IMR-90 (cell line): Measurements from ENCODE around the gene TUBB6. TPM values are rescaled to one million over a fixed set of nuclear protein-coding genes. Genes with fewer than 3 reads are reported as not detected.

Experiments used
- ATAC-seq: fragments of 200-7000 bp; cut with Tn5 transposase; 2 replicates; pipeline ENCODE4 v1.9.1; 2020; ENCODE audit warnings: low read depth, mild to moderate bottlenecking, moderate library complexity
- BruUV-seq: library from RNA; stranded (reverse); fragments of 400-500 nt; replicated peaks from 2 replicates; lab custom pipeline; 2021; lab: Mats Ljungman, UMichigan
- CTCF ChIA-PET: fragments of 300-600 bp; formaldehyde crosslinking; extraction: SDS; loops from one replicate; lab custom pipeline; 2021; ENCODE audit warnings: antibody characterized with exemption; lab: Yijun Ruan, JAX
- POLR2A ChIA-PET: fragments of 300-600 bp; sonication (Branson Sonifier 250); formaldehyde crosslinking; loops from one replicate; lab custom pipeline; 2022; ENCODE audit warnings: antibody characterized with exemption; ENCODE audit not compliant: unreplicated experiment; lab: Charles Lee
- DNase-seq: peaks from one replicate; pipeline ENCODE4 v3.0.0; 2013
- H2AFZ ChIP-seq: replicated peaks from 2 replicates; pipeline ENCODE3; 2013; ENCODE audit warnings: low read length, mild to moderate bottlenecking; ENCODE audit not compliant: poor library complexity
- H2AK5ac ChIP-seq: 2 replicates; pipeline ENCODE4 v1.6.1; 2013; ENCODE audit warnings: low read depth, low read length, inconsistent platforms
- H2AK9ac ChIP-seq: replicated peaks from 2 replicates; pipeline ENCODE3; 2013; ENCODE audit warnings: mild to moderate bottlenecking, low read depth, low read length, moderate library complexity; ENCODE audit not compliant: poor library complexity
- H2BK120ac ChIP-seq: 2 replicates; pipeline ENCODE4 v1.6.1; 2013; ENCODE audit warnings: low read depth, low read length, inconsistent platforms
- H2BK15ac ChIP-seq: 3 replicates; pipeline ENCODE4 v1.6.1; 2013; ENCODE audit warnings: low read depth, low read length, inconsistent platforms
- H2BK20ac ChIP-seq: 2 replicates; pipeline ENCODE4 v1.6.1; 2013; ENCODE audit warnings: low read depth, mild to moderate bottlenecking, inconsistent platforms, low read length, moderate library complexity
- H2BK5ac ChIP-seq: 2 replicates; pipeline ENCODE4 v1.6.1; 2013; ENCODE audit warnings: mild to moderate bottlenecking, low read depth, low read length, inconsistent platforms; ENCODE audit not compliant: poor library complexity, severe bottlenecking
- H3K14ac ChIP-seq: replicated peaks from 2 replicates; pipeline ENCODE4 v1.6.1; 2013; ENCODE audit warnings: low read depth, low read length, inconsistent platforms
- H3K18ac ChIP-seq: 2 replicates; pipeline ENCODE4 v1.6.1; 2013; ENCODE audit warnings: low read depth, low read length, control low read depth
- H3K23ac ChIP-seq: 2 replicates; pipeline ENCODE4 v1.6.1; 2013; ENCODE audit warnings: low read depth, low read length, inconsistent platforms
- H3K27ac ChIP-seq: 2 replicates; pipeline ENCODE4 v1.5.1; 2013; ENCODE audit warnings: mild to moderate bottlenecking, control low read depth, low read length; ENCODE audit not compliant: insufficient read depth
- H3K27me3 ChIP-seq: 2 replicates; pipeline ENCODE4 v1.6.1; 2013; ENCODE audit warnings: low read length; ENCODE audit not compliant: control insufficient read depth, insufficient read depth
- H3K36me3 ChIP-seq: 2 replicates; pipeline ENCODE4 v1.6.1; 2013; ENCODE audit warnings: low read length, mixed read lengths; ENCODE audit not compliant: control insufficient read depth, insufficient read depth
- H3K4ac ChIP-seq: 2 replicates; pipeline ENCODE4 v1.6.1; 2013; ENCODE audit warnings: low read depth, low read length, inconsistent platforms
- H3K4me1 ChIP-seq: 2 replicates; pipeline ENCODE4 v1.6.1; 2013; ENCODE audit warnings: low read length, mixed read lengths; ENCODE audit not compliant: control insufficient read depth, insufficient read depth
- H3K4me2 ChIP-seq: 2 replicates; pipeline ENCODE4 v1.6.1; 2013; ENCODE audit warnings: low read depth, mild to moderate bottlenecking, control low read depth, low read length, moderate library complexity
- H3K4me3 ChIP-seq: 2 replicates; pipeline ENCODE4 v1.5.1; 2013; ENCODE audit warnings: low read depth, mild to moderate bottlenecking, control low read depth, low read length, moderate library complexity; ENCODE audit not compliant: insufficient read depth
- H3K56ac ChIP-seq: 2 replicates; pipeline ENCODE4 v1.6.1; 2013; ENCODE audit warnings: low read length, inconsistent platforms; ENCODE audit not compliant: insufficient read depth; ENCODE audit errors: extremely low read depth
- H3K79me1 ChIP-seq, 2 experiments: 2 replicates each; pipeline ENCODE4 v1.6.1; 2013; ENCODE audit warnings: low read length in 2 of 2, inconsistent platforms in 1 of 2, low read depth in 1 of 2
- H3K9ac ChIP-seq: 2 replicates; pipeline ENCODE4 v1.6.1; 2013; ENCODE audit warnings: low read depth, low read length, control low read depth
- H3K9me1 ChIP-seq: 2 replicates; pipeline ENCODE4 v1.6.1; 2013; ENCODE audit warnings: low read length, inconsistent platforms; ENCODE audit not compliant: insufficient read depth
- H3K9me3 ChIP-seq: 2 replicates; pipeline ENCODE4 v1.6.1; 2013; ENCODE audit warnings: low read length; ENCODE audit not compliant: control insufficient read depth, insufficient read depth
- H4K20me1 ChIP-seq: 2 replicates; pipeline ENCODE4 v1.6.1; 2013; ENCODE audit warnings: low read length, inconsistent platforms; ENCODE audit not compliant: insufficient read depth
- H4K5ac ChIP-seq: 2 replicates; pipeline ENCODE4 v1.6.1; 2013; ENCODE audit warnings: mild to moderate bottlenecking, low read depth, low read length, control low read depth
- H4K8ac ChIP-seq, 2 experiments: 2 replicates each; pipeline ENCODE4 v1.6.1; 2013; ENCODE audit warnings: low read depth in 2 of 2, low read length in 2 of 2, control low read depth in 1 of 2, inconsistent platforms in 1 of 2
- H4K91ac ChIP-seq: 2 replicates; pipeline ENCODE4 v1.6.1; 2013; ENCODE audit warnings: low read depth, low read length, inconsistent platforms; ENCODE audit not compliant: insufficient read depth
- CEBPB ChIP-seq: IDR thresholded peaks from 2 replicates; pipeline ENCODE4 v1.6.1; 2012; ENCODE audit warnings: low read depth, low read length, improper control_type of control experiment
- CHD1 ChIP-seq: IDR thresholded peaks from 2 replicates; pipeline ENCODE4 v1.6.1; 2012; ENCODE audit warnings: low read depth, low read length, improper control_type of control experiment
- MAFK ChIP-seq: IDR thresholded peaks from 2 replicates; pipeline ENCODE4 v1.6.1; 2012; ENCODE audit warnings: low read depth, low read length, improper control_type of control experiment
- MAZ ChIP-seq: IDR thresholded peaks from 2 replicates; pipeline ENCODE4 v1.6.1; 2012; ENCODE audit warnings: low read depth, mild to moderate bottlenecking, low read length, improper control_type of control experiment, moderate library complexity, borderline replicate concordance
- POLR2A ChIP-seq: IDR thresholded peaks from 2 replicates; pipeline ENCODE4 v1.6.1; 2012; ENCODE audit warnings: mild to moderate bottlenecking, low read depth, low read length
- RCOR1 ChIP-seq: IDR thresholded peaks from 2 replicates; pipeline ENCODE4 v1.6.1; 2012; ENCODE audit warnings: mild to moderate bottlenecking, low read length, improper control_type of control experiment; ENCODE audit not compliant: insufficient replicate concordance
- SMC3 ChIP-seq: fragments of 150-350 bp; IDR thresholded peaks from 2 replicates; pipeline ENCODE4 v1.6.1; 2016; ENCODE audit warnings: low read depth, mild to moderate bottlenecking, antibody characterized with exemption, low read length, moderate library complexity
- WGBS, 2 experiments: methylation state at CpG; one replicate each; pipeline versions ENCODE4 v1.1.5 to v1.1.7; 2013; ENCODE audit warnings: missing lambda C conversion rate in 2 of 2; ENCODE audit not compliant: insufficient read length in 1 of 2; ENCODE audit errors: extremely low coverage in 2 of 2; 5-methylcytosine and 5-hydroxymethylcytosine counted together
- dilution Hi-C: fragments of 300-500 bp; cut with HindIII; formaldehyde crosslinking; loops from one replicate; pipeline ENCODE4 v1.14.3; 2018; ENCODE audit warnings: low sequenced_read_pairs; ENCODE audit not compliant: unreplicated experiment
- in situ Hi-C: fragments of 300-500 bp; cut with MboI; formaldehyde crosslinking; loops from 3 replicates; pipeline ENCODE4 v1.14.3; 2019; ENCODE audit warnings: low sequenced_read_pairs, inconsistent platforms, mixed read lengths
- intact Hi-C: fragments of 100-400 bp; cut with micrococcal nuclease; formaldehyde crosslinking; loops from 2 replicates; pipeline ENCODE4 v1.10.0; 2022
- polyA plus RNA-seq, 3 experiments: library from polyadenylated mRNA; depleted of rRNA; stranded (reverse); fragments of >200 nt; gene quantifications; 2 replicates each; pipeline ENCODE4 v1.2.3, GENCODE V29; 2012; ENCODE audit warnings: low replicate concordance in 1 of 3
- total RNA-seq: library from RNA; depleted of rRNA; stranded (reverse); fragments of >200 nt; gene quantifications from 2 replicates; pipeline ENCODE4 v1.2.3, GENCODE V29; 2012
- TF ChIP-seq, protein P1 (sequence below): fragments of 150-350 bp; IDR thresholded peaks from 2 replicates; pipeline ENCODE4 v1.6.1; 2016; ENCODE audit warnings: low read depth, mild to moderate bottlenecking, low read length, moderate library complexity, borderline replicate concordance

The TUBB6 gene
- total and polyA plus RNA-seq, 2 of the 4 experiments (the other 2 are of a cell fraction) = 927 to 1,040 TPM

DNA sequence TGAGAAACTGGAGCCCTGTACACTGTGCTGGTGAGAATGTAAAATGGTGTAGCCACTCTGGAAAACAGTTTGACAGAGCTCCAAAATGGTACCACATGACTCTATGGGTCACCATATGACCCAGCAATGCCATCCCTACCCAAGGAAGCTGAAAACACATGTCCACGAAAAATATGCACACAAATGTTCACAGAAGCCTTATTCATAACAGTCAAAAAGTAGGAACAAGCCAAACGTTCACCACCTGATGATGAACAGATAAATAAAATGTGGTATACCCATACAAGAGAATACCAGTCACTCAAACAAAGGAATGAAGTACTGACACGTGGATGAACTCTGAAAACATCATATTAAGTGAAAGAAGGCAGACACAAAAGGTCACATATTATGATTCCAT lies 64.4 kb downstream of the TUBB6 start:
- DNase-seq (no peak), ATAC-seq (no peak)
- Histone ChIP-seq H3K23ac (no peak overlapping the region), H3K36me3 (peaks cover 8% of the 10 kb centered on the region), H2BK5ac (no peak overlapping the region), H3K27ac (no peak overlapping the region), H2AK9ac (no peak overlapping the region), H2BK15ac (no peak overlapping the region), H2BK120ac (no peak overlapping the region), H4K8ac (no peak overlapping the region), H3K9me3 (no peaks in the 10 kb centered on the region), H3K27me3 (no peaks in the 10 kb centered on the region), H3K4me3 (no peak overlapping the region), H3K4me2 (no peak overlapping the region), H3K4ac (no peak overlapping the region), H3K9me1 (peaks cover 18% of the 10 kb centered on the region), H2AFZ (no peak overlapping the region), H4K91ac (no peak overlapping the region), H2BK20ac (no peak overlapping the region), H3K18ac (no peak overlapping the region), H4K5ac (no peak overlapping the region), H3K4me1 (peaks cover 2% of the 10 kb centered on the region), H2AK5ac (no peak overlapping the region), H3K14ac (no peak overlapping the region), H4K20me1 (peaks cover 46% of the 10 kb centered on the region), H3K79me1 (peaks cover 25 to 71% of the 10 kb centered on the region in 2 experiments), H3K56ac (no peak overlapping the region; the same call in 1 of the 2 replicates), H3K9ac (no peak overlapping the region)
- TF ChIP-seq CHD1 = no peak
- TF ChIP-seq RCOR1 = no peak
- TF ChIP-seq, protein P1, sequence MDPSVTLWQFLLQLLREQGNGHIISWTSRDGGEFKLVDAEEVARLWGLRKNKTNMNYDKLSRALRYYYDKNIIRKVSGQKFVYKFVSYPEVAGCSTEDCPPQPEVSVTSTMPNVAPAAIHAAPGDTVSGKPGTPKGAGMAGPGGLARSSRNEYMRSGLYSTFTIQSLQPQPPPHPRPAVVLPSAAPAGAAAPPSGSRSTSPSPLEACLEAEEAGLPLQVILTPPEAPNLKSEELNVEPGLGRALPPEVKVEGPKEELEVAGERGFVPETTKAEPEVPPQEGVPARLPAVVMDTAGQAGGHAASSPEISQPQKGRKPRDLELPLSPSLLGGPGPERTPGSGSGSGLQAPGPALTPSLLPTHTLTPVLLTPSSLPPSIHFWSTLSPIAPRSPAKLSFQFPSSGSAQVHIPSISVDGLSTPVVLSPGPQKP = no peak
- TF ChIP-seq CEBPB = no peak
- TF ChIP-seq POLR2A = no peak
- no peak for TF ChIP-seq SMC3
- no peak for TF ChIP-seq MAFK
- no peak for TF ChIP-seq MAZ
- intact Hi-C loops = no loop called here
- in situ Hi-C loops = loop anchor here (10.0 kb wide), 2 partner anchors 62 to 572 kb away; partner anchors contain the start of gene SEH1L
- CTCF ChIA-PET = interaction anchor here (1.1 kb wide), 1 partner anchor 20 kb away, joined by 3 read pairs; no protein-coding TSS in a partner anchor
- dilution Hi-C loops = no loop called here
- POLR2A ChIA-PET = no interaction called here
- WGBS, 2 experiments = no CpG with 5 or more reads among the region's 3 CpGs
- no TSS peak for BruUV-seq
